ENCODE data around the gene TAGAP. TPM values are rescaled to one million over a fixed set of nuclear protein-coding genes. Genes with fewer than 3 reads are reported as not detected.

Gene TAGAP
- total RNA-seq, 1 experiment from 2014 or later, result not detected

DNA sequence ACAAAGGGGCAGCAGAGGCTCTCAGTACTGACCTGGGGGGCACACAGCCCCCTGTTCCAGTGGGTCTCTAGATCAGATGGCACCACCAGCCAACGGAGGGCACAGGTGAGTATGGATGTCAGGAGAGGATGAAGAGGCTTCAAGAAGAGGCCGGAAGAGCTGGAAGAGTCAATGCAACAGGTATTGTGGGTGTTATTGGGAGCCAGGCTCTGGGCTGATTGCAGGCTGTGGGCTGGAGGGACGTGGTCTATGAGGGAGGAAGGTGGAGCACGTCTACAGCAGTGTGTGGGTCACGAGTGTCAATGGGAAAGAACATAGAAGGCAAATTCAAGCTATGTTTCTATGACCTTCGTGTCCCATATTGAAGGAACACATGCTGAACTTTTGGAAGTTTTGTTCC, 18.8 kb upstream of the TAGAP start:
- Histone ChIP-seq H3K4me3 (ENCODE audit: insufficient read depth, low read depth, low read length) (no peak overlapping the region), H3K36me3 (replicated peaks; ENCODE audit: control insufficient read depth, insufficient read depth, low read length) (no peaks in the 10 kb centered on the region), H3K27me3 (ENCODE audit: control insufficient read depth, insufficient read depth, low read length) (peaks cover 1% of the 10 kb centered on the region; the same call in 1 of the 2 replicates)
- DNase-seq, result no peak

DNA sequence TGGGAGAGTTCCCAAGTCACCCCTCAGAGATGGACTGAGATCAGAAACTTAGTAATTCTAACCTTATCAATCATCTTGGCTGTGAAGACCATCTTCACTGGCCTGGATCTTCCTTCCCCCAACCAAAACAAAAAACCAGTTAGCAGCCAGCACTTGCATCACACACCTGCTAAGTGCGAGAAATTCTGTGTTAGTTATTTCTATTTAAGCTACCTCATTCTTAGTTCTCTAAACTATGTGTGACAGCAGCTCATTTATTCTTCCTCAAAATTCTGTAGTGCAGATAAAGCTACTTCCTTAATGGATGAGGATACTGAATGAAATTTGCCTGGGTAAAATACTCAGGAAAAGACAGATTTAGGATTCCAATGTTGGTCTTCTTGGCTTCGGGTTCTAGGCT, 18.2 kb upstream of the TAGAP start:
- H3K36me3 ChIP-seq (replicated peaks; ENCODE audit: control insufficient read depth, insufficient read depth, low read length), result no peaks in the 10 kb centered on the region
- H3K27me3 ChIP-seq (ENCODE audit: control insufficient read depth, insufficient read depth, low read length), result no peaks in the 10 kb centered on the region; the same call in 1 of the 2 replicates
- no peak overlapping the region for H3K4me3 ChIP-seq (ENCODE audit: insufficient read depth, low read depth, low read length)
- no peak for DNase-seq

DNA sequence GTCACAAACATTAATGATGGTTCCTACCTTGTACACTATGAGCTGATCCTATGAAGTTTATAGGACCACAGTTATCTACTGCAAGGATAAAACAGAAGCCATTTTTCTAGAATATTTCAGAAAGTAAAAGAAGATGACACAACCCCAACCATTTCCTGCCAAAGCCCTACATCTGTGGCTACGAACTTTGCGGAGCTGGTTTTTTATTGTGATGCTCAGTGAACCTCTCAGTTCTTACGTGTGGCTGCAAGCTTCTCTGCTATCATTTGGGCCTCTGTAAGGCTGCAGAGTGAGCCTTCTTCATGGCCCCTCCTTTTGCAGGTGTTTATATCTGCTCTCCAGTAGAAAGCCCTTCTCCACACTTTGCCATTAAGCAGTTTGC, 17.8 kb upstream of the TAGAP start:
- Histone ChIP-seq H3K27me3 (ENCODE audit: control insufficient read depth, insufficient read depth, low read length) (no peaks in the 10 kb centered on the region; the same call in 1 of the 2 replicates), H3K4me3 (ENCODE audit: insufficient read depth, low read depth, low read length) (no peak overlapping the region), H3K36me3 (replicated peaks; ENCODE audit: control insufficient read depth, insufficient read depth, low read length) (no peaks in the 10 kb centered on the region)
- DNase-seq, result no peak

DNA sequence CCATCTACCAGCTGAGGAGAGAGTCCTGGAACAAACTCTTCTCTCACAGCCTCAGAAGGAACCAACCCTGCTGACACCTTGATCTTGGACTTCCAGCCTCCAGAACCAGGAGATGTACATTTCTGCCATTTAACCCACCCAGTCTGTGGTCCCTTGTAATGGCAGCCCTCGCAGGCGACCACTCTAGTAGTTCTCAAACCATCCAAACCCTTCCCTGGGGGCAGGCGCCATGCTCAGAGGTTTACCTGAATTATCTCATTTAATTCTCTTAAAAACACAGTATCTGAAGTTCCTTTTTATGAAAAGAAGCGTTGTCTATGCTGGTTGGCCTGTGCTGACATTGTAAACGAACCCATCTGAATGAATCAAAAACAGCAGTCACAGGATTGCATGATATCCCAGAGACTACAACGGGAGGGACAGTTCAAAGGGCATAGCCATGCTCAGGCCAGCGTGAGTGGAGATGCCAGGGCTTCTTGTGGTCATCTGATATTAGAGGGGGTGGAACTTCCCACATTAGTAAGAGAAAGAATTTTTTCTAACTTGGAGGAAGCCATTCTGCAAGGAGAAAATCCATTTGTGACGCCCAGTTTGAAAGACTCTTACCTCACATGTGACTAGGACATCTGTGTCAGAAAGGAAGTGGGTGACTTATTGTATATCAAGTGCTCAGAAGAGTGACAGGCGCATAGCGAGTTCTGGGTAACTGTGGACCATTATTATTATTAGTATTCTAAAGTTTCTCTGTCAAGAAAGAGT, 17.2 kb upstream of the TAGAP start:
- Histone ChIP-seq H3K36me3 (replicated peaks; ENCODE audit: control insufficient read depth, insufficient read depth, low read length) (no peaks in the 10 kb centered on the region), H3K27me3 (ENCODE audit: control insufficient read depth, insufficient read depth, low read length) (no peaks in the 10 kb centered on the region; the same call in 1 of the 2 replicates), H3K4me3 (ENCODE audit: insufficient read depth, low read depth, low read length) (no peak overlapping the region)
- DNase-seq, result no peak

DNA sequence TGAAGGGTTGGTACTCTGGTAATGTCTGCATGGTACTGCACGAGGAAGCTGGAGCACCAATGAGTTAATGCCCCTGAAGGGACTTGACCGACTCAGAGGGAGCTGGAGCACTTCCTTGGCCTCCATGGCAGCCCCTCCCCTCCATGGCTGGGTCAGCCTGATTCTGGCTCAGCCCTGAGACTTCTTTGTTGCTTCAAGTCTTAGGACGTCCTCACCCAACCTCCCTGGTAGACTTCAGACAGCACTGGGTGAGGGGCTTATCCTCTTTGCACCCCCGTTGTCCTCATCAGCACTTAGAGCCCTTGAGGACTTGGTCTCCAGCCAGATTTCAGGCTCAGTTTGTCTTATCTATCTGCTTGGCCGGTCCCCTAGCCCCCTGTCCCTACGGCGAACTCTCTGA, 16.4 kb upstream of the TAGAP start:
- no peak for DNase-seq
- Histone ChIP-seq H3K36me3 (replicated peaks; ENCODE audit: control insufficient read depth, insufficient read depth, low read length) (no peaks in the 10 kb centered on the region), H3K27me3 (ENCODE audit: control insufficient read depth, insufficient read depth, low read length) (no peaks in the 10 kb centered on the region; the same call in 1 of the 2 replicates), H3K4me3 (ENCODE audit: insufficient read depth, low read depth, low read length) (no peak overlapping the region)

DNA sequence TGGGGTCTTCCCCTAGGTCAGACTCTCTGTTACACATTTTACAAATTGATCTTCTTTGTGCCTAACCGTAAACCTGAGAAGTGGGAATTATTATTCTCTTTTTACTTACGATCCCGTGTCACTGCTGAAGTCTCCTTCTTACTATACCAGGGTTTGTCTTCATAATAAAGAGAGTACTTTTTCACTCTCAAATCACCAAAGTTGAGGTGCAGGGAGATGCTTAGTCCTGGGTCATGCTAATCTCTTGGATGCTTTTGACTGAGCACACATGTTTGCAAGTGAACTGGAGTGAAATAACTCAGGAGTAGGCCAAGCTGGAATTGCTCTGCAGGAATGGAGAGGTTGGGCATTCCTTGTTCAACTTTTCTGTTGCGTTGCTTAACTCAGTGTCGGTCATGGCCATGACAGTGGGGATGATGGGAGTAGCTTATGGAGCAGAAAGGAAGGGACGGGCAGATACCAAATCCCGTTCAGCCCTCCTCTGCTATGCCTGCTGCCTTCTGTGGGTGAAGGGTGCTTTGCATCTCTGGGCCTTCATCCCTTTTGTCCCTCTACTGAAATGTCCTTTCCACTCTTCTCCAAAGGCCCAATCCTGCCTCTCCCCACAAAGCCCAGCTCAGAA, 15.2 kb upstream of the TAGAP start:
- Histone ChIP-seq H3K36me3 (replicated peaks; ENCODE audit: control insufficient read depth, insufficient read depth, low read length) (no peaks in the 10 kb centered on the region), H3K27me3 (ENCODE audit: control insufficient read depth, insufficient read depth, low read length) (no peaks in the 10 kb centered on the region; the same call in 1 of the 2 replicates), H3K4me3 (ENCODE audit: insufficient read depth, low read depth, low read length) (no peak overlapping the region)
- no peak for DNase-seq

DNA sequence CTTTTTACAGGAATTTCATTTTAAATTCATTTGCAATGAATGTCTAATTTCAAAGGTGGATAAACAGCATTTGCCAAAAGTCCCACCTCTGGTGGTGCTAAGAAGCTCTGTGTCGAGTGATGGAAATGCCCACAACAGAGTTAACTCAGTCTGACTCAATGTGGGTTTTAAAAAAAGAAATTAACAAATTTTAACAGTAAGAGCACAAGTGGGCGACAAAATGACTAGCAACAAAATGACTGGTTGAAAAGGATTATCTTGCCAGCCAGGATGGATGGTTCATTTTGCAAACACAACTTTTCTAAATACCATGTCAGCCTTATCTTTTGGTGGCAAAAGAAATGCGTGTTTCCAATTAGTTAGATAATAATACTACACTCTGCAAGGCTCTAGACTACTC, 14.3 kb upstream of the TAGAP start:
- no peaks in the 10 kb centered on the region for H3K36me3 ChIP-seq (replicated peaks; ENCODE audit: control insufficient read depth, insufficient read depth, low read length)
- no peak for DNase-seq
- H3K27me3 ChIP-seq (ENCODE audit: control insufficient read depth, insufficient read depth, low read length), result no peaks in the 10 kb centered on the region; the same call in 1 of the 2 replicates
- H3K4me3 ChIP-seq (ENCODE audit: insufficient read depth, low read depth, low read length), result no peak overlapping the region

DNA sequence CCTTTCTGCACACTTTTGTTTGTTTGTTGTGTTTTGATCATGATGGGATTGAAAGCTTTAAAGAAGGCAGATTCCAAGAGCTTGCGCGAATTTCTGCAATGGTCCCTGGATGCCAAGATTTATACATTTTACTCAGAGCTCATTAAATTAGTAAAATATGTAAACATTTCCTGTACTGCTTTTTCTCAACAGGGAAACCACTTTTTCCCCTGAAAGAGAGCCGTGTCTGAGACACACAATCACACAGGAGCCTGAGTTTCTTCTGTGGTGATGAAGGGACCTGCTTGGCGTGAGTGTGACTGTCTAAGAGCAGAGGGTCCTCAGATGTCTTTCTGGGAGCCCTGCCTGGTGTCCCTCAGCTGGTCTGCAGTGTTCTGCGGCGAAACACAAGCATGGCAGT, 12.1 kb upstream of the TAGAP start:
- H3K27me3 ChIP-seq (ENCODE audit: control insufficient read depth, insufficient read depth, low read length), result no peaks in the 10 kb centered on the region; the same call in 1 of the 2 replicates
- no peak for DNase-seq
- H3K36me3 ChIP-seq (replicated peaks; ENCODE audit: control insufficient read depth, insufficient read depth, low read length), result no peaks in the 10 kb centered on the region
- H3K4me3 ChIP-seq (ENCODE audit: insufficient read depth, low read depth, low read length), result no peak overlapping the region

DNA sequence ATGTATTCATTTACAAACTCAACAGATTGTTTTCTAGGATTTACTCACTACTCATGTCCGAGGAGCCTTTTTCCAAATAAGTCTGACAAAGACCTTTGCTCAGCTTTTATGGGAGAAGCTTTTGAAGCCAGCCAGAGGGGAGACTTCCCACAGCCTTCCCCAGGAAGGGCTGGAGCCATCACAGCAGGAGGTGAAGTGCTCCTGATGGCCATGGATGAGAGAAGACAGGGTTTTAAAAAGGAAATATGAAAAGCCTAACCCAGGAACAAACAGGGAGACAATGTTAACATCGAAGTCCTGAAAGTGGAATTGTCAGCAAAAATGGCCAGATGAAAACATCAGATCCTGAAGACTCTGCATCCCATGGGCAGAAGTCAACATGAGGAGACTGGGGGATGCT, 11.6 kb upstream of the TAGAP start:
- DNase-seq, result no peak
- Histone ChIP-seq H3K27me3 (ENCODE audit: control insufficient read depth, insufficient read depth, low read length) (no peaks in the 10 kb centered on the region; the same call in 1 of the 2 replicates), H3K4me3 (ENCODE audit: insufficient read depth, low read depth, low read length) (no peak overlapping the region), H3K36me3 (replicated peaks; ENCODE audit: control insufficient read depth, insufficient read depth, low read length) (no peaks in the 10 kb centered on the region)

DNA sequence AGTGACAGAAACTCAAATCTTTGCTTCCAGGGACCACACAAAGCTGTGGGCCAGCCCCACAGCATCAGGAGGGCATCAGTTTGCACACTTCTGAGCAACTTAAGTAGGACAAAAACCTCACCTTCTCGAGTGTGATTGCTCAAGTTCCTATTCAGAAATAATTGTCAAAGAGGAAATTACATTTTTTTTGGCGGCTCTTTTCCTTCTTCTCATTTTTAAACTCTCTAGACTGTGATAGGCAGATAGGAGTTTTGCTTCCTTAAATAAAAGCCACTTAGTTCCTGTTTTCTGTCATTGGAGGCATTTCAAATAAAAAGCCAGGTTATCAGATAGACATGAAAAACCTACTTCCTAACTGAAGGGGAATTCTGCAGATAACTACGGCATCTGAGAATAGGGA, 11.2 kb upstream of the TAGAP start:
- H3K4me3 ChIP-seq (ENCODE audit: insufficient read depth, low read depth, low read length), result no peak overlapping the region
- H3K27me3 ChIP-seq (ENCODE audit: control insufficient read depth, insufficient read depth, low read length), result no peaks in the 10 kb centered on the region; the same call in 1 of the 2 replicates
- DNase-seq, result no peak
- no peaks in the 10 kb centered on the region for H3K36me3 ChIP-seq (replicated peaks; ENCODE audit: control insufficient read depth, insufficient read depth, low read length)

DNA sequence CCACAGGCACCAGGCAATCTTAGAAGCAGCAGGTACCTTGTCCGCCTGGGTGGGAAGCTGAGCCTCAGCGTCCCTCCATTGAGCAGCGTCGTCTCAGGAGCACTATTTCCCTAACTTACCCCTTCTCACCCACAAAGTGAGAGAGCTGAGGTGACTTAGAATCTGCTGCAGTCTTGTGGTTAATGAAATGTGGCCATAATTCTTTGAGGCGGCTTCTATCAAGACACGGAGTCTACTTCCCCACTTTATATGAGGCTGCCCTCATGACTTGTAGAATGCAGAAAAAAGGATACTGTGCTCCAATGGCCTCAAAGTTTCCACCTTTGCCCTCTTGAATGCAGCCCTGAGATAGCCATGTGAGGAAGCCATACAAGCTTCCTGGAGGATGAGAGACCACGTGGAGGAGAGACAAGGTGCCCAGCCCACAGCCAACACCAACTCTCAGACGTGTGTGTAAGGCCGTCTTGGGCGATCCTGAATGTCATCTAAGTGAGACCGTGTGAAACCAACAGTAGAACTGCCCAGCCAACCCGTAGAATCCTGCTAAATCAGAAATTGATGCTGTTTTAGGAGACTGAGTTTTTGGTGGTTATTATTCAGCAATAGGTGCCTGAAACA, 9.1 kb upstream of the TAGAP start:
- no peak overlapping the region for H3K4me3 ChIP-seq (ENCODE audit: insufficient read depth, low read depth, low read length)
- no peaks in the 10 kb centered on the region; the same call in 1 of the 2 replicates for H3K27me3 ChIP-seq (ENCODE audit: control insufficient read depth, insufficient read depth, low read length)
- no peak for DNase-seq
- no peaks in the 10 kb centered on the region for H3K36me3 ChIP-seq (replicated peaks; ENCODE audit: control insufficient read depth, insufficient read depth, low read length)

DNA sequence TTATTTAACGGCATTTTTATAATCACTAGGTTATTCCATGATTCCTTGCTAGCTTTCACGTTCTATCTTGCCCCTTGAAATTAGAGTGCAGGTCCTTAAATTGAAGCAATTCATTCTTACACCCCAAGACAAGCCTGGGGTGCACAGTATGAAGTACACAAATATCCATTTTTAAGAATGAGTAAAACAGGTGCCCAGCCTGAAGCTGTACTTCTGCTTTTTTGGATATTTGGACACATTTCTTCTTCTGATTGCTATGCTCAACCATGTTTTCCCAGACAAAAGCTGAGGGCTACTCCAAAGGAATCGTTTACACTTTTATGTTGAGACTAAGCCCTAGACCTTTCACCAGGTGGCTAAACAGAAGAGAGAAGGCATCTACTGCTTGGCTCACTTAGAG, 7.9 kb upstream of the TAGAP start:
- Histone ChIP-seq H3K4me3 (ENCODE audit: insufficient read depth, low read depth, low read length) (no peak overlapping the region), H3K27me3 (ENCODE audit: control insufficient read depth, insufficient read depth, low read length) (no peaks in the 10 kb centered on the region; the same call in 1 of the 2 replicates), H3K36me3 (replicated peaks; ENCODE audit: control insufficient read depth, insufficient read depth, low read length) (no peaks in the 10 kb centered on the region)
- DNase-seq, result no peak

DNA sequence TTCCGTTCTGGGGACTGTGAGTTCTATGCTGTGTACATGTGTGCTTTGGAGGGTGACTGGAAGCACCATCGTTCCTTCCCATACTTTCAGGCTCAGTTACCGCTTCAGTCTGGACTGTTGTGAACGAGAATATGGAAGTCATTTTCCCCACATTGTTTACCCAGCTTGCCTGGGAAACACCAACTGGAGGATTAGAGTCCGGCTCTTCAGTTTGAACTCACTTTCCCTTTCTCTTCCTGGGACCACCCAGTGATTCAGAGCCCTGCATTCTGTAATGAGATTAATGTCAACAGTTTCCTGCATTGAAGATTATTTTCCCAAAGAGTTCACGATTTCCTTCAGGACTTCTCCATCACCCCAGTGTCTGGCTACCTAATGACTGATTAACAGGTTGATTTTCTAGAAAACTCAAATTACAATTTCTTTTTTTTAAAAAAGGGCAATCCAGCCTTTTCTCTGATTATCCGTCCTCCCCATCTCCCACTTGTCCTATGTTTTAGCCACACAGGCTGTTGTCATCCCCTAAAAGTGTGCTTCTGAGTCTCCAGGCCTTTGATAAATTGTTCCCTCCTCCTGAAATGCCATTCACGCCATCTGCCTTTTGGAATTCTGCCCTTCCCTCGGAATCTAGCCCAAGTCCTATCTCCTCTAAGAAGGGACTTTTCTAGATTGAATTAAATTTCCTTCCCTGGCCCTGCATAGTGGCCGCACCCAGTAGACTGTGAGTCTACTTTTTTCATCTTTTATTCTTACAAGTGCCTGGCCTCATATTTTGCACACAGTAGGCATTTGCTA, 3.3 kb upstream of the TAGAP start:
- H3K4me3 ChIP-seq (ENCODE audit: insufficient read depth, low read depth, low read length), result no peak overlapping the region
- no peaks in the 10 kb centered on the region for H3K27me3 ChIP-seq (ENCODE audit: control insufficient read depth, insufficient read depth, low read length)
- DNase-seq, result no peak
- no peaks in the 10 kb centered on the region for H3K36me3 ChIP-seq (replicated peaks; ENCODE audit: control insufficient read depth, insufficient read depth, low read length)

DNA sequence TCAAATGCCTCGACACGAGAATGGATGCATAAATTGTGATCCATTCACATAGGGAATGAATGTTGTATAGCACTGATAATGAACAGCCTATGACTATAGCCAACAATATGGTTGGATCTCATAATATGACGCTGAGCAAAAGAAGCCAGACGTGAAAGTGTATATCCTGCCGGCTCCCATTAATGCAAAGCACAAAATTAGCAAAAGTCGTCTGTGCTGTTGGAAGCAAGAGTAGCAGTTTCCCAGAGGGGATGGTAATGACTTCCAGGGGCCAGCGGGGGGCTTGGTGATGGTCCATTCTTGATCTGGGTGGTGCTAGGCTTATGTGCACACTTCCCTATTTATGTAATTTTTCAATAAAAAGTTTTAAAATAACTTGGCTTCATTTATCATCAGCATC, 1.0 kb upstream of the TAGAP start:
- H3K4me3 ChIP-seq (ENCODE audit: insufficient read depth, low read depth, low read length), result no peak overlapping the region
- H3K36me3 ChIP-seq (replicated peaks; ENCODE audit: control insufficient read depth, insufficient read depth, low read length), result no peaks in the 10 kb centered on the region
- peak; percentile 36 for DNase-seq
- H3K27me3 ChIP-seq (ENCODE audit: control insufficient read depth, insufficient read depth, low read length), result no peaks in the 10 kb centered on the region
